GM23248 (cell line): Measurements from ENCODE around the gene SGK1. TPM values are rescaled to one million over a fixed set of nuclear protein-coding genes. Genes with fewer than 3 reads are reported as not detected.
"Not testable (repeated sequence)": the region's sequence is repeated elsewhere in the genome, so short reads cannot be mapped to it uniquely, and the experiment has no call there.

Experiments used
- DNase-seq: peaks from one replicate; pipeline ENCODE4 v3.0.0-alpha.2; 2015
- H2AFZ ChIP-seq: fragments of 200-600 bp; sonication (generic); 2 replicates; pipeline ENCODE4 v1.6.1; 2016; ENCODE audit warnings: antibody characterized with exemption
- H3F3A ChIP-seq: fragments of 200-600 bp; sonication (generic); 2 replicates; pipeline ENCODE4 v1.6.1; 2016; ENCODE audit warnings: mild to moderate bottlenecking, antibody characterized with exemption, mixed run types; ENCODE audit not compliant: insufficient read depth
- H3K27ac ChIP-seq: fragments of 200-600 bp; sonication (generic); 2 replicates; pipeline ENCODE4 v1.5.1; 2016; ENCODE audit warnings: mild to moderate bottlenecking
- H3K27me3 ChIP-seq: fragments of 200-600 bp; sonication (generic); replicated peaks from 2 replicates; pipeline ENCODE4 v1.6.1; 2016; ENCODE audit warnings: mild to moderate bottlenecking; ENCODE audit not compliant: insufficient read depth
- H3K36me3 ChIP-seq: fragments of 200-600 bp; sonication (generic); 2 replicates; pipeline ENCODE4 v1.6.1; 2016; ENCODE audit warnings: low read depth, mild to moderate bottlenecking
- H3K4me1 ChIP-seq: fragments of 200-600 bp; sonication (generic); 2 replicates; pipeline ENCODE4 v1.6.1; 2016; ENCODE audit warnings: mild to moderate bottlenecking; ENCODE audit not compliant: insufficient read depth
- H3K4me2 ChIP-seq: fragments of 200-600 bp; sonication (generic); one replicate; pipeline ENCODE4 v1.6.1; 2016; ENCODE audit warnings: mild to moderate bottlenecking; ENCODE audit not compliant: unreplicated experiment
- H3K4me3 ChIP-seq: fragments of 200-600 bp; sonication (generic); 2 replicates; pipeline ENCODE4 v1.5.1; 2016; ENCODE audit warnings: mild to moderate bottlenecking
- H3K79me2 ChIP-seq: fragments of 200-600 bp; sonication (generic); 2 replicates; pipeline ENCODE4 v1.6.1; 2016; ENCODE audit warnings: mild to moderate bottlenecking; ENCODE audit not compliant: insufficient read depth
- H3K9ac ChIP-seq: fragments of 200-600 bp; sonication (generic); 2 replicates; pipeline ENCODE4 v1.6.1; 2016; ENCODE audit warnings: mild to moderate bottlenecking
- H3K9me2 ChIP-seq: fragments of 200-600 bp; sonication (generic); 2 replicates; pipeline ENCODE4 v1.6.1; 2016; ENCODE audit warnings: mixed run types, mild to moderate bottlenecking, moderate library complexity; ENCODE audit not compliant: insufficient read depth
- H3K9me3 ChIP-seq: fragments of 200-600 bp; sonication (generic); one replicate; pipeline ENCODE4 v1.6.1; 2017; ENCODE audit warnings: low read depth
- H4K20me1 ChIP-seq: fragments of 200-600 bp; sonication (generic); 2 replicates; pipeline ENCODE4 v1.6.0; 2016; ENCODE audit not compliant: insufficient read depth
- EZH2 ChIP-seq: fragments of 200-600 bp; sonication (generic); IDR thresholded peaks from 2 replicates; pipeline ENCODE4 v1.6.1; 2018; ENCODE audit warnings: antibody characterized with exemption, mild to moderate bottlenecking; ENCODE audit not compliant: insufficient read depth, poor library complexity, severe bottlenecking
- EZH2phosphoT487 ChIP-seq: fragments of 200-600 bp; sonication (generic); IDR thresholded peaks from 2 replicates; pipeline ENCODE4 v1.6.1; 2018; ENCODE audit warnings: antibody characterized with exemption, moderate library complexity, mild to moderate bottlenecking, low read depth; ENCODE audit not compliant: insufficient read depth
- WGBS, 2 experiments: methylation state at CpG; one replicate each; pipeline ENCODE4 v1.1.6; 2015 to 2017; ENCODE audit warnings: low lambda C conversion rate in 2 of 2, low coverage in 1 of 2; ENCODE audit errors: missing lambda C conversion rate in 2 of 2; 5-methylcytosine and 5-hydroxymethylcytosine counted together
- in situ Hi-C: fragments of 300-500 bp; cut with MboI; formaldehyde crosslinking; loops from 2 replicates; pipeline ENCODE4 v1.15.0; 2020
- polyA plus RNA-seq: library from polyadenylated mRNA; unstranded; fragments of >200 nt; fragmentation: Nextera tagmentation; extraction: Ambion mirVana; gene quantifications from 2 replicates; pipeline ENCODE4 v1.2.1, GENCODE V29; 2016
- total RNA-seq: library from RNA; depleted of rRNA; stranded (reverse); fragments of >200 nt; shearing (Covaris generic); gene quantifications from 2 replicates; pipeline ENCODE4 v1.2.3, GENCODE V29; 2014

SGK1 gene
- total and polyA plus RNA-seq, 2 experiments from 2014 or later = 134 to 228 TPM

- H3K79me2 ChIP-seq = no peaks in the 10 kb centered on the region
- no peak overlapping the region for H3K9ac ChIP-seq
- no peaks in the 10 kb centered on the region for H3K9me3 ChIP-seq
- H3K27me3 ChIP-seq = no peaks in the 10 kb centered on the region
- 59 to 61% methylated on average over 6 of the region's 6 CpGs for WGBS, 2 experiments
- in situ Hi-C loops = no loop called here
- H3K4me3 ChIP-seq = no peak overlapping the region
- no peaks in the 10 kb centered on the region for H3F3A ChIP-seq
- H3K9me2 ChIP-seq = no peaks in the 10 kb centered on the region
- peaks cover 13% of the 10 kb centered on the region for H3K4me1 ChIP-seq
- H2AFZ ChIP-seq = no peak overlapping the region
- TF ChIP-seq EZH2 (no peak), EZH2phosphoT487 (no peak)
- H3K27ac ChIP-seq = no peak overlapping the region
- no peaks in the 10 kb centered on the region for H4K20me1 ChIP-seq
- H3K4me2 ChIP-seq = no peak overlapping the region
- no peaks in the 10 kb centered on the region for H3K36me3 ChIP-seq
- no peak for DNase-seq
Observed at GRCh38 chr6:134238960-134239795, 78.7 kb downstream of the SGK1 start.

DNA sequence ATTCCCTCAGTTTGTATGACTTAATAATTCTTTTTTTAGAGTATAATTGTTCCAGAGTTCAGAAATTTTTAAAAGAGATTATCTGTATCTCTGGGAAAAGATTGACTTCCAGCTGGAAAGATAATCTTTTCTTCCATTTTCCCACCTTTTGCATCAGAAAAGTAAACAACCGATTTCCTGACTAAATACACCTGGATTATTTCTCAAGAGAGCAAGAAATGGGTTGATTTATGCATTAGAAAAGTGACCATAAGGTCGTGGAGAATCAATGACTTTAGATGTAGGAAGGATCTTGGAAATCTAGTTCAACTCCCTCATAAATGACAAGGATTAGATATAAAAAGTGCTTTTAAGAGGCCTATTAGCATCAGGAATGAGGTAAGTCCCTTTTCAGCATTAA is 79.9 kb downstream of the SGK1 start:
- WGBS, 2 experiments = 86 to 88% methylated on average over 2 of the region's 2 CpGs

DNA sequence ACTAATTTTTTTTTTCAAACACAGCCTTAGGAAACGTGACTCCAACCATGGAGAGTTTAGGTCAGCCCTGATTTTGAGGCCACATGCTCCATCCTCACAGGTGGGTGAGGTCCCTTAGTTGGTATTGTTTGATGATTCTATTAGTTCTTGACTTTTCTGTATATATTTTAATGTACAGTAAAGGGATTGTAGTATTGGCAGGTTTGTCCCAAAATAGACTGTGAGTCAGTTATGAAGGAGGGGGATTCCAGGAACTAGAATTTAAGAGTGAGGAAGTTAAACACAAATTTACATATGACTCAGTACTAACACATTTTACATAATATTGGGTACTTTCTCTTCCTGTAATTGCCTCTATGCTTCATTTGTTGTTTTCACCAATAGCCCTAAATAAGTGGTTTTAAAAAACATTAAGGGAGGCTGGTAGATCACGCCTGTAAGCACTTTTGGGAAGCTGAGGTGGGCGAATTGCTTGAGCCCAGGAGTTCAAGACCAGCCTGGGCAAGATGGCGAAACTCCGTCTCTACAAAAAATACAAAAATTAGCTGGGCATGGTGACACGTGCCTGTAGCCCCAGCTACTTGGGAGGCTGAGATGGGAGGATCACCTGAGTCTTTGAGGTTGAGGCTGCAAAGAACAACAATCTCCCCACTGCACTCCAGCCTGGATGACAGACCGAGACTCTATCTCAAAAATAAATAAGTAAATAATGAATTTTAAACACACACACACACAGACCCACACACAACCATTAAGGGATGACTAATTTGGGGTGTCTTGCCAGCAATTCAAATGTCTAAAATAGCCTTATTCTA is 81.8 kb downstream of the SGK1 start:
- peak; percentile 76 for DNase-seq
- in situ Hi-C loops = no loop called here
- Histone ChIP-seq H3K4me2 (peak overlapping the region; percentile 34), H3K4me1 (peaks cover 13% of the 10 kb centered on the region), H3K4me3 (no peak overlapping the region), H4K20me1 (no peaks in the 10 kb centered on the region), H3K9me3 (no peaks in the 10 kb centered on the region), H3K9me2 (no peaks in the 10 kb centered on the region), H3K36me3 (no peaks in the 10 kb centered on the region), H3K9ac (no peak overlapping the region), H3K27me3 (no peaks in the 10 kb centered on the region), H3K27ac (no peak overlapping the region), H2AFZ (no peak overlapping the region), H3F3A (no peaks in the 10 kb centered on the region), H3K79me2 (no peaks in the 10 kb centered on the region)
- TF ChIP-seq EZH2 = no peak
- WGBS, 2 experiments = 75 to 77% methylated on average over 7 of the region's 7 CpGs

More for the DNA sequence above, 79.9 kb downstream of the SGK1 start:
- Histone ChIP-seq H3K4me1 (peaks cover 13% of the 10 kb centered on the region), H3K9ac (no peak overlapping the region), H3K36me3 (no peaks in the 10 kb centered on the region), H4K20me1 (no peaks in the 10 kb centered on the region), H3K4me3 (no peak overlapping the region), H3F3A (no peaks in the 10 kb centered on the region), H3K27me3 (no peaks in the 10 kb centered on the region), H3K27ac (no peak overlapping the region), H2AFZ (no peak overlapping the region), H3K79me2 (no peaks in the 10 kb centered on the region), H3K9me3 (no peaks in the 10 kb centered on the region), H3K9me2 (no peaks in the 10 kb centered on the region), H3K4me2 (no peak overlapping the region)
- DNase-seq = no peak
- no peak for TF ChIP-seq EZH2
- no peak for TF ChIP-seq EZH2phosphoT487
- in situ Hi-C loops = no loop called here

DNA sequence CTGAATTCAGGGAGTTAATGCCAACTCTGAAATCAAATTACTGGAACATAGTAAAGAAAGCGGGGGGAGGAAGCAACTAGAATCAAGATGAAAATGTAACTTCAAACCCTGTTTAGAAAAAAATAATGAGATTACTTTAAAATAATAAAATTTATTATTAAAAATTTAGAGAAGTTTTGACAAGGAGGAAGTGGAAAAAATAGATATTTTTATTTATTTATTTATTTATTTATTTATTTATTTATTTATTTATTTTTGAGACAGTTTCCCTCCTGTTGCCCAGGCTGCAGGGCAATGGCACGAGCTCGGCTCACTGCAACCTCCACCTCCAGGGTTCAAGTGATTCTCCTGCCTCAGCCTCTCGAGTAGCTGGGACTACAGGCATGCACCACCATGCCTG is 82.6 kb downstream of the SGK1 start:
- H2AFZ ChIP-seq, in situ Hi-C loops, H3K36me3 ChIP-seq, H3K27ac ChIP-seq, H3K4me3 ChIP-seq, H3K9me2 ChIP-seq, H3K9ac ChIP-seq, H4K20me1 ChIP-seq, H3F3A ChIP-seq, H3K27me3 ChIP-seq, H3K79me2 ChIP-seq, DNase-seq, H3K9me3 ChIP-seq: not testable (repeated sequence)
- Histone ChIP-seq H3K4me1 (peaks cover 13% of the 10 kb centered on the region), H3K4me2 (peak overlapping the region; percentile 22)
- 90 to 97% methylated on average over 4 of the region's 4 CpGs for WGBS, 2 experiments
